Fibroblast of lung (primary cell): ENCODE data around the gene NKD2.

Source experiments
- EZH2 ChIP-seq: IDR thresholded peaks from 2 replicates; pipeline ENCODE4 v1.5.1; 2012; ENCODE audit warnings: low read length, control low read depth, mild to moderate bottlenecking; ENCODE audit errors: missing control alignments
- TF ChIP-seq, protein P1 (sequence below), 2 donors: IDR thresholded peaks in 1 of 2; conservative IDR thresholded peaks in 1 of 2; 1 replicate in 1 of 2; 2 replicates in 1 of 2; pipeline ENCODE4 v1.5.1; 2011 to 2012; ENCODE audit warnings: low read length in 2 of 2, control low read depth in 1 of 2, inconsistent platforms in 1 of 2, low read depth in 1 of 2, mild to moderate bottlenecking in 1 of 2

- TF ChIP-seq, protein P1, sequence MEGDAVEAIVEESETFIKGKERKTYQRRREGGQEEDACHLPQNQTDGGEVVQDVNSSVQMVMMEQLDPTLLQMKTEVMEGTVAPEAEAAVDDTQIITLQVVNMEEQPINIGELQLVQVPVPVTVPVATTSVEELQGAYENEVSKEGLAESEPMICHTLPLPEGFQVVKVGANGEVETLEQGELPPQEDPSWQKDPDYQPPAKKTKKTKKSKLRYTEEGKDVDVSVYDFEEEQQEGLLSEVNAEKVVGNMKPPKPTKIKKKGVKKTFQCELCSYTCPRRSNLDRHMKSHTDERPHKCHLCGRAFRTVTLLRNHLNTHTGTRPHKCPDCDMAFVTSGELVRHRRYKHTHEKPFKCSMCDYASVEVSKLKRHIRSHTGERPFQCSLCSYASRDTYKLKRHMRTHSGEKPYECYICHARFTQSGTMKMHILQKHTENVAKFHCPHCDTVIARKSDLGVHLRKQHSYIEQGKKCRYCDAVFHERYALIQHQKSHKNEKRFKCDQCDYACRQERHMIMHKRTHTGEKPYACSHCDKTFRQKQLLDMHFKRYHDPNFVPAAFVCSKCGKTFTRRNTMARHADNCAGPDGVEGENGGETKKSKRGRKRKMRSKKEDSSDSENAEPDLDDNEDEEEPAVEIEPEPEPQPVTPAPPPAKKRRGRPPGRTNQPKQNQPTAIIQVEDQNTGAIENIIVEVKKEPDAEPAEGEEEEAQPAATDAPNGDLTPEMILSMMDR (conservative IDR thresholded peaks at IDR 0.05 in 1 of 2, IDR thresholded peaks at IDR 0.05 in 1 of 2; ENCODE audit: low read depth in 1 of 2, low read length in 2 of 2), result no peak
- TF ChIP-seq EZH2, result no peak
These were observed 40.5 kb downstream of the NKD2 start for GRCh38 chr5:1048861-1049838.
